HepG2 (cell line): ENCODE measurements around the gene ABHD10. TPM values are rescaled to one million over a fixed set of nuclear protein-coding genes. Genes with fewer than 3 reads are reported as not detected.

ENCODE experiments used
- ATF1 ChIP-seq: IDR thresholded peaks from 2 replicates; pipeline ENCODE4 v1.6.1; 2016; ENCODE audit warnings: mild to moderate bottlenecking, control low read depth
- NFAT5 ChIP-seq: sonication (generic); formaldehyde crosslinking; IDR thresholded peaks from 2 replicates; pipeline ENCODE4 v1.4.0; 2020; ENCODE audit warnings: missing genetic modification reagents
- NR3C1 ChIP-seq: sonication (generic); formaldehyde crosslinking; IDR thresholded peaks from 2 replicates; pipeline ENCODE4 v1.4.0; 2020; ENCODE audit warnings: missing genetic modification reagents
- PRDM10 ChIP-seq: sonication (generic); formaldehyde crosslinking; IDR thresholded peaks from 2 replicates; pipeline ENCODE4 v1.4.0; 2020; ENCODE audit warnings: low read depth, missing genetic modification reagents
- RCOR2 ChIP-seq: IDR thresholded peaks from 2 replicates; pipeline ENCODE4 v1.6.1; 2016; ENCODE audit warnings: missing biosample characterization, missing genetic modification reagents
- THAP11 ChIP-seq: IDR thresholded peaks from 2 replicates; pipeline ENCODE4 v1.6.1; 2016; ENCODE audit warnings: missing biosample characterization, missing genetic modification reagents
- ZNF318 ChIP-seq: sonication (generic); formaldehyde crosslinking; IDR thresholded peaks from 2 replicates; pipeline ENCODE4 v1.4.0; 2020; ENCODE audit warnings: mild to moderate bottlenecking, missing genetic modification reagents
- ZNF614 ChIP-seq: IDR thresholded peaks from 2 replicates; pipeline ENCODE4 v1.6.1; 2018; ENCODE audit warnings: missing biosample characterization, missing genetic modification reagents, inconsistent platforms, borderline replicate concordance
- ZNF747 ChIP-seq: sonication (generic); formaldehyde crosslinking; IDR thresholded peaks from 2 replicates; pipeline ENCODE4 v1.8.1; 2023; ENCODE audit warnings: missing genetic modification reagents, mild to moderate bottlenecking, borderline replicate concordance
- polyA plus RNA-seq, 8 experiments: library from polyadenylated mRNA; depleted of rRNA in 3 of 8; stranded (reverse) in 7 of 8; unstranded in 1 of 8; fragments of >200 nt; fragmentation: Illumina TruSeq in 4 of 8; extraction: Trizol in 4 of 8; gene quantifications; 2 replicates each; pipeline versions ENCODE4 v1.2.1 to v1.2.3, GENCODE V29; 2011 to 2016; ENCODE audit warnings: low read depth in 4 of 8, missing spikeins in 1 of 8, mixed read lengths in 1 of 8; ENCODE audit not compliant: insufficient read depth in 1 of 8
- total RNA-seq, 5 experiments: library from RNA; depleted of rRNA; stranded (reverse); fragments of >200 nt; fragmentation: Illumina TruSeq; extraction: Trizol; gene quantifications; 2 replicates each; pipeline ENCODE4 v1.2.3, GENCODE V29; 2016; ENCODE audit warnings: low read depth in 1 of 5

ABHD10 gene
- total and polyA plus RNA-seq, 2 of the 13 experiments (the other 11 are each of a cell fraction or from before 2014, with no cell fraction given): 22.8 to 50.2 TPM

GRCh38 chr3:111978583-111979433 lies at the start of gene ABHD10 (continued):
- TF ChIP-seq ZNF318 (CRISPR knock-in tag) (no peak), NR3C1 (CRISPR knock-in tag) (no peak), NFAT5 (peak; percentile 73; the same call in 1 of the 2 replicates), ATF1 (CRISPR knock-in tag) (no peak), PRDM10 (CRISPR knock-in tag) (peak; percentile 59; the same call in 1 of the 2 replicates), RCOR2 (0 out of 2 replicates have a peak, but pooled peaks have one; percentile 29), THAP11 (CRISPR knock-in tag) (peak; percentile 76), ZNF747 (CRISPR knock-in tag) (peak; percentile 86; the same call in 1 of the 2 replicates), ZNF614 (CRISPR knock-in tag) (0 out of 2 replicates have a peak, but pooled peaks have one; percentile 77)
